ENCODE results near the gene BCKDHB.

DNA sequence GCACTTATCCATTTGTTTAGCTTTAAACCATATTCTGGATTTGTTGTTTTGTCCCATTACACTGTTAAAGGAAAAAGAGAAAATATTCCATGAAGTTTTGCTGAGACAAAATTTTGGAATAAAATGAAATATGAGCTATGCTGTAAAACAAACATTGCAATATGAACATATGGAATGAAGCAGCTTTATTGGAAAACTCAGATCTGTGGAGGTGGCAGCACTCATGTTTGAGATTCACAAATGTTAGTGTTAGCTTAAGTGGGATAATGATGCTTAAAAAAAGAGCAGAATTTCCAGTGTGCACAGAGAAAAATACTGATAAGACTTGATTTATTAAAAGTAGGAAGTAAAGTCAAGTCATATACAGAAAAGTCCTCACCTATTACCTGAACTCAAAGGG lies 196.2 kb downstream of the BCKDHB start:
- TF ChIP-seq POLR2A (IDR thresholded peaks at IDR 0.05; ENCODE audit: low read depth, low read length) (no peak), POLR2AphosphoS5 (IDR thresholded peaks at IDR 0.05; ENCODE audit: low read depth, low read length) (no peak), SPI1 (IDR thresholded peaks at IDR 0.05; ENCODE audit: low read depth, low read length) (no peak), TAF1 (IDR thresholded peaks at IDR 0.05; ENCODE audit: low read depth, low read length) (no peak), POU2F2 (IDR thresholded peaks at IDR 0.05; ENCODE audit: low read depth, low read length) (no peak)
